Stimulated activated naive CD8-positive, alpha-beta T cell treated with anti-CD3 and anti-CD28 coated beads, Interleukin-15, Interleukin-2, amounts not matched to agents 100 U/mL and 50 U/mL, for 24 hours (primary cell): ENCODE results near the gene TANGO2.

Source experiments
- ATAC-seq: fragments of 150-1000 bp; cut with Tn5 transposase; one replicate; pipeline ENCODE4 v1.10.0; 2021
- DNase-seq: peaks from one replicate; pipeline ENCODE4 v3.0.0; 2021

TANGO2 gene, protein sequence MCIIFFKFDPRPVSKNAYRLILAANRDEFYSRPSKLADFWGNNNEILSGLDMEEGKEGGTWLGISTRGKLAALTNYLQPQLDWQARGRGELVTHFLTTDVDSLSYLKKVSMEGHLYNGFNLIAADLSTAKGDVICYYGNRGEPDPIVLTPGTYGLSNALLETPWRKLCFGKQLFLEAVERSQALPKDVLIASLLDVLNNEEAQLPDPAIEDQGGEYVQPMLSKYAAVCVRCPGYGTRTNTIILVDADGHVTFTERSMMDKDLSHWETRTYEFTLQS

GRCh38 chr22:20020533-20021195, at the start of gene TANGO2:
TSS of gene TANGO2 (plus strand) at chr22:20021110. CDS start at chr22:20036799, 15,689 bp downstream.
- peak; percentile 95 for ATAC-seq
- peak; percentile 96 for DNase-seq

- ATAC-seq, result peak; percentile 5
- no peak for DNase-seq
These were observed 49.4 kb upstream of the TANGO2 start for GRCh38 chr22:19971276-19972124.

GRCh38 chr22:19972251-19972650, 48.7 kb upstream of the TANGO2 start:
- DNase-seq (no peak), ATAC-seq (no peak)

- ATAC-seq (no peak), DNase-seq (no peak)
These were observed 48.0 kb upstream of the TANGO2 start for GRCh38 chr22:19972652-19973550.

DNA sequence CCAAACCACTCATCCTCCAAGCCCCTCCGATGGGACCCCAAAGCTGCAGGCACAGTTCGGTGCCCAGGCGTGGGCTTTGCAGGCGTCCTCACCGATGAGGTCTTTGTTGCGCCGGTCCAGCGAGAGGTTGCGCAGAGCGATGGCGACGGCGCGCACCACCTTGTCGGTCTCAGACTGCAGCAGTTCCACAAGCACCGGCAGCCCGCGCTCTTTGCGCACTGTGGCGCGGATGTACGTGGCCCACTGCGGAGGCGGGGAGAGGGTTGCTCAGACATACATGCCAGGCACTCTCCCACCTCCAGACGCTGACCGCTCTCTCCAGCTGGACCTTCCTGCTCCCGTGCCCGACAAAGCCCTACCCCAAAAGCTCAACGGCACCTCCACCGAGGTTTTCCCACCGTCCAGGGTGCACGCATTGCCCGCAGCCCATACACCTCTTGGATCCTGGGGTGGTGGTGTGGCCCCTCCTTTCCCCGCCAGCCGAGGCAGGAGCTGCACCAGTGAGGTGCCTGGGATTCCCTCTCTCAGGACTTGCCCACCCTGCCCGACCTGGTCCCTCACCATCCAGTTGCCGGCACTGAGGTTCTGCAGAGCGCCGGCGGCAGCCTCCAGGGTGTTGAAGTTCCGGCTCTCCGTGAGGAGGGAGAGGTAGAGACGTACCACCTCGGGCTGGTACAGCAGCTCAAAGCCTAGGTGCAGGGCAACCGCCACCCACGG, 47.2 kb upstream of the TANGO2 start:
- ATAC-seq (no peak), DNase-seq (no peak)

- DNase-seq (no peak), ATAC-seq (no peak)
These were observed 46.5 kb upstream of the TANGO2 start for GRCh38 chr22:19974268-19974861.

DNA sequence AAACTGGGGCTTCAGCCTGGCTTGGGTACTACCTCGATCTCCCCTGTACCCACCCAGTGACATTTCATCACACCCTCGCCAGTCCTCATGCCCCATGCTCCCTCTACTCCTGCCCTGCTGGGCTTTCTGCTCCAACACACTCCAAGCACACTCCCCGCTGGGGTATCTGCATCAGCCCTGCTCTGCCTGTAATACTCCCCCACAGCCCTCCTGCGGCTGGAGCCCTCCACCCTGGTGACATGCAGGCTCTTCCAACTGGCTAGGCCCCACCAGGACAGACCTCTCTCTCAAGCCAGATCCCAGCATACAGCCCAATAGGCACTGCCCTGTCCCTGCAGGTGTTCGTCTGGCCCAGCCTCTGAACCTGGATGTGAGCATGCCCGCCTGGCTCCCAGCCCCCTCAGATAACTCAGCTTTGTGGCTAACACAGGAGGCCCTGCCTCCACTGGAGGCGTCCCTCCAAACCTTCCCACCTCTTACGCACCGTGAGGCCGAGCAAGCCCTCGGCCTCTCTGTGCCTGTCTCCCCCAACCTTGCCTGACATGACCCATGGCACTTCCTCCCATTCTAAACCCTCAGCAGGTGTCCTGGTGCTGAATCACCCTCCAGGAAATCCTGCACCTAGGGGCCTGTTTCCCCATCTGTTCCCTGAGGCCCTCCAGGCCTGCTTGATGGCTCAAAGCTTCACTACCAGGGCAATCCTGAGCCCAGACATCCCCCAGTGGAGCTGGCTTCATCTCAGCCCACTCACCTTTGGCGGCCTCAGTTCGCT, 45.8 kb upstream of the TANGO2 start:
- no peak for DNase-seq
- no peak for ATAC-seq

- DNase-seq, result no peak
- ATAC-seq, result no peak
These were observed 45.2 kb upstream of the TANGO2 start for GRCh38 chr22:19975707-19976035.

DNA sequence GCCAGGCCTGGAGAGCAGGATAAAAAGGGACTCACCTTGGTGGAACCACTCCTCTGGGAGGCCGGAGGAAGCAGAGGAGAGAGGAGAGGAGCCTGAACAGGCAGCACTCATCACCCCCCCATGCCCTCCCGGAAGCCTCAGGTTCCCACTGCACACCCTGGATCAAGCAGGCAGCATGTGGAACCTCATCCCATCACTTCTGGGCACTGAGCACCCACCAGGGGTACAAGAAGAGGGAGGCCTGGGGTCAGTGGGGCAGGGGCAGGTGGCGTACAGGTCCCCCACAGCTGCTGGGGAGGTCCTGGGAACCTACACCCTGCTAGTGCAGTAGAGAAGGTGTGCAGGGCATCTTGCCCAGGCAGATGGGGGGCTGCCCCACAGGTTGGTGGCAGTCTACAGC, 44.2 kb upstream of the TANGO2 start:
- DNase-seq, result no peak
- no peak for ATAC-seq

- ATAC-seq (no peak), DNase-seq (no peak)
These were observed 43.3 kb upstream of the TANGO2 start for GRCh38 chr22:19977296-19978243.

DNA sequence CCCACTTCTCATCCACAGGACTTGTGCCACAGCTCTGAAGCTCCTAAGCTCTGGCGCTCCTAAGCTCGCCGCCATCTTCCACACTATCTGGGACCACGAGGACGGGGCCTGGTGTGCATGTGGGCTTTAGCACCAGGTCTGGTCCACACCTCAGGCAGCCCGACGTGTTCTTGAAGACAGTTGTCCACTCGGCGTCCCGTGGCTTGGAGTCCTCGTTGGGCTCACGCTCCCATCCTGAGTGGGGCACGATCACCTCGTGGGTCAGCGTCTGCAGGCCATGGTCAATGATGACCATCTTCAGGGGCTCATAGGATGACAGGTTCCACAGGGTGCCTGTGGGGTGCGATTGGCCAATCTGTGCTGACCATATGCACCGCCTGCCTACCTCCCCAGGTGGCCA, 42.2 kb upstream of the TANGO2 start:
- no peak for DNase-seq
- no peak for ATAC-seq

GRCh38 chr22:19979712-19980493, 41.0 kb upstream of the TANGO2 start:
- ATAC-seq, result no peak
- no peak for DNase-seq

DNA sequence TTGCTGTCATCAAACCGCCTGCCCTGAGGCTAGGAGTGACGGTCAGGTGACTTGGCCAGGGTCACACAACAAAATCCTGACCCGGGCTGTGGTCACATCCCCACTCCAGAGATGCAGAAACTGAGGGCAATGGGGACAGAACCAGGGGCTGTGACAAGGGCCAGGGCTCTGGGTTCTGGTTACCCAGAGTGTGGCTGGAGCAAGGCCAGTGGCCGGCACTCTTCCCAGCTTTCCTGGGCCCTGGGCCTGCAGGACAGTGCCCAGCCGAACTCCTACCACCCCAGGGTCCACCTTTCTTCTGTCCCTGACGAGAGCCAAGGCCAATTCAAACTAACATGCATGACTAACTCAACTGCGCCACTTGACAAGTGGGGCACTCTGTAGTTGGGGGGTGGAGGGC, 40.1 kb upstream of the TANGO2 start:
- DNase-seq, result no peak
- no peak for ATAC-seq

DNA sequence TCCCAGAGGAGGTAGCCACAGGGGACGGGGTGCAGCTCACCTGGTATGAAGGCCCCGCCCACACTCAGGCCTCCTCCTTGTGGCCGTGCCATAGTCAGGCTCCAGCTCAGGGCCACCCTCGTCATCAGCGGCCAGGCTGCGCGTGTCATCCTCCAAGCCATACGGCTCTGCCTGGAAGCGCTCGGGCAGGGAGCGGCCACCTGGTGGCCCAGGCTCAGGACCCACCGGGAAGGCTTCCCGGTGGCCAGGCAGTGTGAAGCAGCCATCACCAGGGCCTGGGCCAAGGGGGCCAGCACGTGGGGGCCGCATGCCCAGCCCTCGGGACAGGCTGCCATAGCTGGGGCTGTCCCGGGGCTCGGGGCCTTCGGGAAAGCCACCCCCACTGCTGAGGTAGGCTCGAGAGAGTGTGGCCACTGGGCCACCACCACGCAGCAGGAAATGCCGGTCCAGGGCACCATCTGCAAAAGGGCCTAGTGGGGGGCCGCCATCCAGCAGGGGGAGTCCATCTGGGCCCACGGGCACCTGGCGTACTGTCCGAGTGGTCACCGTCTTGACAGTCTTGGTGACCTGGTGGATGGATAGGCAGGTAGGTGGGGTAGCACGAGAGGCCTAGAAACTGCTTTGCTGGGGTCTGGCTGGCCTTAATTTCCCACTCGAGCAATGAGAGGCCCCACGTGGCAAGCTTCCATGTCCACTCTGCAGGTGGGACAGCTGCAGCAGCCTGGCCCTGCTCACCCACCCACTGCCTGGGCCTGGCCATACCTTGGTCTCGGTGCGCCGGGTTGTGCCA, 39.5 kb upstream of the TANGO2 start:
- DNase-seq, result no peak
- ATAC-seq, result no peak

DNA sequence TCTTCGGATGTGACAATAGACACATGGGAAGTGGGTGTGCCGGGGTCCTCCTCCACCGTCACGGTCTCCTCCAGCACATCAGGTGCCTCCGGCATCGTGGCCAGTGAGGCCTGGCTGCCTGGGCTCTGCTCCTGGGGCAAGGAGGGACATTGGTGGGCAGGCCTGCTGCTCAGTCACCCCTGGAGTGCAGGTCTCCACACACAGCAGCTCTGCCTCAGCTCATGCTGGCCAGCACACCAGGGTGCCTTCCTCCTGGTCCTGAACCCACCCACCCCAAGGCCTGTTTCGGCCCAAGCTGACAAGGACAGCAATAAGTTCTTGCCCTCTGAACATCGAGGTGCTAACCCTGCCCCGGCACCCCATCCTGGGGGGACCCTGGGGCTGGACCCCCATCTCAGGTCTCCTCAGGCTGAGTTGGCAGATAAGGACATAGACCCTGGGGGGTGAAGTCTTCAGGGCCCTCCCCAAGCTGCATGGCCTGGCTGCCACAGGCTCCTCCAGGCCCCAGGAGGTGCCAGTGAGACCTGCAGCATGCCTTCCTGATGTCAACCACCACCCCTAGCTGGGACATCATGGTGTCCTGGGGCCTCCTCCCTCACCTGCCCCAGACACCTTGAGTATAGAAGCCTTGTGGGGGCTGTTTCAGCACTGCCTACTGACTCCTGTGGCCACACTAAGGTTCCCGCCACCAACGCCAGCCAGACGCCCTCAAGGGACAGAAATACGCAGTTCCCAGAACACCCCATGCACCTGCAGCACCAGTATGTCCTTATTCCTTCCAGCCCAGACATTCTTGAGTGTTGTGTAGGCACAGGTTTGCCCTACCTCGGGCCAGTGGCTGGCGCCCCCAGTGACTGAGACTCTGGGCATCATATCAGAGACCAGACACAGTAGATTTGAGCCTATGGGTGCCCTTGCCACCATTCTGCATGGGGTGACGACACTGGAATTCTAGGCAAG, 38.7 kb upstream of the TANGO2 start:
- ATAC-seq, result no peak
- no peak for DNase-seq

DNA sequence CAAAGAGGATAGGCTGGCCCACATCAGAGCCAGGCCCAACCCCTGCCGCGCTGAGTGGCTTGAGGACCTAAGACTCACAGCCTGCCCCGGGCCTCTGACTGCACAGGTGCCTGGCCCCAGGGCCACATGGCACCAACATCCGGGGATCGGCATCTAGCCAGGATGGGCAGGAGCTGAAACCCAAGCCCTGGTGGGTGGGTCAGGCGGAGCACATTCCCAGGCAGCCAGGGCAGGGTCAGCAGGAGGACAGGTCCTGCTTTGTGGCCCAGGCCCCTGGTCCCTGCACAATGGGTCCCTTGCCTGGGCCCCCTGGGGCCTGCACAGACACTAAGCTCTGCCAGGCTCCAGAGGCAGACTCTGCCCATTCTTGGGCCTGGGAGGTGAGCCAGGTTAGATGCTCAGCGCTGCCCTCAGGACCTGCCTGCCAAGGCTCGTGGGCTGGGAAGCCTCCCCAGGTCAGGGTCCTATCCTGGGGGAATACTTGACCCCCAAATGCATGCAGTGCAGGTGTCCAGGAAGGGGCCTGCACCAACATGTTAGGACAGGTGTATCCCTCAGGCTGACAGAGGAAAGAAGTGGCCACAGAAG, 37.8 kb upstream of the TANGO2 start:
- DNase-seq (no peak), ATAC-seq (no peak)
